HL-60/S4 (cell line): ENCODE data around the gene KCNJ8.
"Not testable (repeated sequence)": the region's sequence is repeated elsewhere in the genome, so short reads cannot be mapped to it uniquely, and the experiment has no call there.

ENCODE experiments used
- in situ Hi-C: fragments of 300-500 bp; cut with MboI; formaldehyde crosslinking; loops from 2 replicates; pipeline ENCODE4 v1.14.3; 2022; ENCODE audit warnings: low sequenced_read_pairs

Gene KCNJ8

DNA sequence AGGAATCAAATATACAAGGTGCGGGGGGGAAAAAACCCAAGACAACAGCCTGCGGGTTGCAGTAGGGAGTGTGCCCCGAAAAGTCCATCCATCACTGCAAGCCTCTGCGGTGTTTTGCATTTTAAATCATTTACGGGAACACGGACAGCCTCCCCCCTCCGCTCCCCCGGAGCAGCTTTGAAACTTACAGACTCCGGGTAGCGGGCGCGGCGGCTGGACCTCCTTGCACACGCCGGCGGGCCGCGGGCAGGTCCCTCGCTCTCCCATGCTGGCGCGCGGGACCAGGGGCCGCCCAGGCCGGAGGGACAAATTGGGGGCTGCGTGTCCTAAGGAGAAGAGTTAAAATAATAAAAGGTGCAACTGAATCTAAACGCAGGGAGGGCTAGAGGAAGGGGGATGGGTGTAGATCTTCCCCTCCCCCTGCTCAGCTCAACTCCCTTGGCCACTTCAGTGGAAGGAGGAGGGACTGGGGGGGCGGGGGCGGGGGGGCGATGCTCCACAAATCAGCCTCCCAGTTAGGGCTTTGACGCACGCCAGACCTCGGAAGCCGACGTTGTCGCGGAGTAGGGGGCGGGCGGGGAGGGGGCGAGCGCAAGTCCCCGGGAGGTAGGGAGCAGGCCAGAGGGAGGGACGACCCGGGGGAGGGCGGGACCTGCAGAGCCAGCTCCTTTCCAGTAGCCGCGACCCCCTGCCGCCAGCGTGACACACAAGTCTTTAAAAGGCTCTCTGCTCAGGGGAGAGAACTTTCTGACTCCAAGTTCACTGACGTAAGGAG lies at the start of gene KCNJ8:
Gene KCNJ8 (minus strand): TSS at position 349 of the 775 bp plus-strand sequence. CDS start 1,090 bp downstream, outside the sequence.
- in situ Hi-C loops, result no loop called here

DNA sequence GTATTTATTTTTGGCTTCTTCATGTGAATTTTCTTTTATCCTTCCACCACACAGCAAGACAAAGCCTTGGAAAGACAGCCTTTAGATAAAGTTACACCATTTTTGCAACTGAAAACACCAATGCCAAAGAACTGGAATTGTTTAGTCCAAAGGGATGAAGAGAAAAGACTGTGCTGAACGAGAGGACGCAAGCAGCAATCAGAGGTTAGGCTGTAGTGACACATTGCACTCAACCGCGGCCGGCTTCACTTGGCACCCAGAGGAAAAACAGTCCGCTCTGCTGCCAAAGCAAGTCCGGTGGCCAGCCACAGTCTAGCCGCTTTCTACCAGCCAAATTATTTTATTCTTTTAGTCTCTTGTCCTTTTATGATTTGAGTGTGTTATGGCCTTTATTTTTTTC lies 49.1 kb upstream of the KCNJ8 start:
- in situ Hi-C loops, result no loop called here

DNA sequence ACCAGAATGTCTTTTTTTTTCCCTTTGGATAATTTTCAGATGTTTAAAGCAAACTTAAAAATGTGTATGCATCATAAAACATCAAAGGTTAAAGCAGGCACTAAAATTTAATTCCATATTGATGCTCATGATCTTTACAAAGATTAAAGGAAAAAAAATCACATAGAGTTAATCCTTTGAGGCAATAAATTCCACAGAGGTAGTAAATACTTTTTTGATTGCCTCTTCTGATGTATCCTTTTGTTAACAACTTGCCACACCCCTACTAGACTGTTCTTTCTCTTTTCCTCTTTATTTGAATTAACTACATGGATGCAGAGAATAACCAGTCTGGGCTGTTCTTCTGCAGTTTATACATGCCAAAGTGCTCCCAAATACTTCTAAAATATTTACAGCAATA lies 45.2 kb upstream of the KCNJ8 start:
- in situ Hi-C loops, result no loop called here

DNA sequence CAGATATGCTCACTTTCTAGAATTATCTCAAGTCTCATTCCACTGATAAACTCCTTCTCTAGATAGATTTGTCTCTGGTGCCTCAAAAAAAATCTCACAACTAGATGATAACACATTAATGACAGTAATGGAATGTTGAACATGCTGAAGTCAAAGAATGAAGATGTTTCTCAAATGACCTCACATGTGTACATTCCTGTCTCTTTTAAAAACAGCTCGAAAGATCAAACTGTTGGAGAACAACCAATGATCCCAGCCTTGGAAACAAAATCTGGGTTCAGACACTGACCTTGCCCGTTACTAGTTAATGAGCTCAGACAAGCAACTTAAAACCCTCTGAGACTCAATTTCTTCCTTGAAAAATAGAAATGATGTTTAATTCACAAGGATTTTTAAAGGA lies 44.7 kb upstream of the KCNJ8 start:
- in situ Hi-C loops, result no loop called here

DNA sequence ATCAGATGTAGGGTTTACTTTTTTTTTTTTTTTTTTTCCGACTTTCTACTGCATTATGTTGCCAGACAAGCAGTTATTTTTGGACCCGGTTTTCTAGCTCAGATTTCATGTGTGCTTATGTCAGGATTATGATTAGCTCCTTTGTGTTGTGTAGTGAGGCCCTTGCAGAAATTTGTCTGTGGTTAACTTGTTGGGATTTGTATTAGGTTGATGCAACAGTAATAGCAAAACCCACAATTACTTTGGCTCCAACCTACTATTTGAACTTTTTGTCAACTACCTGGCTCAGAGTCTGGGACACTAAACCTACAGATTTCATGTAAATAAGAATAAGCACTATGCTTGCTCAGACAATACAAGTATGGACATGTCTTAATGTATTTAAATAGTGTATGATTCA lies 44.1 kb upstream of the KCNJ8 start:
- in situ Hi-C loops, result no loop called here

DNA sequence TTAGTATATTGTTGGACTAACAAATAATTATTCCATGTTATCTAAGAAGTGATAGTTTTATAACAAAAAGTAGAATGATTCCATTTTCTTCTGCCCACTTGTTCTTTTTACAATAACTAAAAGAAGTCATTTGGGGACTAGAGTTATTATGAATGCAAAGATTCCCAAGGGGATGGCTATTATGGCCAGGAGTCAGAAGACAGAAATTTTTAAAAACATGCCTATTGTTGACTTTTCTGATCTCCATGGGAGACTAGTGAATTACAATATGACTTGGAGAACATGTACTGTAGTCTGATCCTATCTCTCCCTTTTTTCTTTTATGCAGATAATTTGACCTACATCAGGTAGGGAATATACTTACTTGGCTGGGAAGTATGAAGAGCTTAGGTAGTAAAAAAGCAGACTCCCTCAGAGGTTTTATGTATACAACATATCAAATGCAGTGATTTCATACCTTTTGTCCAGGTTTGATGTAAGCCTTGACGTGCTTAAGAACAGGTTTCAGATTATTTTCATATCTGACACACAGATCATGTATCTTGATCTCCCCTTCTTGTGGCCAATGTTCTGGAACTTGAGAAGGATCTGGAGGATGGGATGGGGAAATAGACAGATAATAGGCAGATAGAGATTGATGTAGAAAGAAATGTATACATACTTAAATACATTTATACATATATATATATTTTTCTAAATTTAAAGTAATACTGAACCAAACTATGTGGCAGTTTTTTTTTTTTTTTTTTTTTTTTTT lies 41.0 kb upstream of the KCNJ8 start:
- in situ Hi-C loops, result no loop called here

DNA sequence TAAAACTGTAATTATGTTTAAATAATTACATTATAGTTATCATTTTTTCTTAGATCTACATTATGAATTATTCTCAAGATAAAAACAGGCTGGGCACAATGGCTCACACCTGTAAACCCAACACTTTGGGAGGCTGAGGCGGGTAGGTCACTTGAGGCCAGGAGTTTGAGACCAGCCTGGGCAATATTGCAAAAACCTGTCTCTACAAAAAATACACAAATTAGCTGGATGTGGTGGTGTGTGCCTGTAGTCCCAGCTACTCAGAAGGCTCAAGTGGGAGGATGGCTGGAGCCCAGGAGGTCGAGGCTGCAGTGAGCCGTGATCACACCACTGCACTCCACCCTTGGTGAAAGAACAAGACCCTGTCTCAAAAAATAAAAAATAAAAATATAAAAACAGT lies 40.3 kb upstream of the KCNJ8 start:
- in situ Hi-C loops, result no loop called here

DNA sequence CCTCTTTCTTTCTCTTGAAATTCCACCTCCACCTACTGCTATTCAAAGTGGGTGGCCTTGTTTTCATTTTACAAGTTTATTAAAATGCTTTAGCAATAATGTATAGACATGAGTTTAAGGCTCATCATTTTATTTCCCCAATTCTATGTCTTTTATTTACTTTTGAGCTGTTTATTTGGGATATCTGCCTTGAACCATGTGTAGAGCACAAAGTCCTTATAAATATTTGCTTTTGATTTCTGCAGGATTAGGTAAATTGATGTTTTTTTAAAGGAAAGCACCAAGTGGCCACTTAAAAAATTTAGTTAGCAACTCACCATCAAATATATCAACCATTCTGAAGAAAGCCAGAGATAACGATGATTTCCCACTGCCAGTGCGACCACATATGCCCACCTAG lies 39.8 kb upstream of the KCNJ8 start:
- in situ Hi-C loops, result no loop called here

DNA sequence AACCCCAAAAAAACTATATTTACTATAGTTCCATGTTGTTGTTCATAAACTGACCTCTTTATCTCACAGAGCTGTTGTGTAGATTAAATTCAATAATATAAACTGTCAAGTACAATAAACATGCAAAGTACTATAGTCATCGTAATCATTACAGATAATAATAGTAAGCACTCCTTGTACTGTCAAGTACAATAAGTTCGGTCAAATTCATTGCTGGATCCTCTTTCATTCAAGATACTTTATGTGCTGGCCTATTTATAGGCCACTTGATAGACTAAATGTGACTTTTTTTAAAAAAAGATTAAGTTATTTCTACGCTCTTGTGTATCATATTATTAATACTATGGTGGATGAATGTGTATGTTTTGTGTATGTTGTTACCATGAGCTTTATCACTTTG lies 39.2 kb upstream of the KCNJ8 start:
- in situ Hi-C loops, result no loop called here

DNA sequence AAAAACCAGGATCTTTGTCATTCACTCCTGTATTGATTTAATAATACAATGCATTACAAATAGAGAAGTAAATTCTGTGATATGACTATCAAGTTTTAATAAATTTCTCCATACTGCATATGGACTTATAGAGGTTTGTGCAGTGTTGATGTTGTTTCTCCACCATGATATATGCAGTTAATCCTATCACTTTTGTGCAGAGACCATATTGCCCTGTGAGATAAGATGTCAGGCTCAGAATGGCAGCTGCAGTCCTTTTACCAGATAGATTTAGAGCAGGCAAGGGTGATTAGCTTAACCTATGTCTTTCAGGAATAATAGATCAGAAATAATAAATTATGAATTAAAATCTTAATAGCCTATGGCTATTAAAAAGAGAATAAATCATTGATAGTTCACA lies 38.6 kb upstream of the KCNJ8 start:
- in situ Hi-C loops, result no loop called here

DNA sequence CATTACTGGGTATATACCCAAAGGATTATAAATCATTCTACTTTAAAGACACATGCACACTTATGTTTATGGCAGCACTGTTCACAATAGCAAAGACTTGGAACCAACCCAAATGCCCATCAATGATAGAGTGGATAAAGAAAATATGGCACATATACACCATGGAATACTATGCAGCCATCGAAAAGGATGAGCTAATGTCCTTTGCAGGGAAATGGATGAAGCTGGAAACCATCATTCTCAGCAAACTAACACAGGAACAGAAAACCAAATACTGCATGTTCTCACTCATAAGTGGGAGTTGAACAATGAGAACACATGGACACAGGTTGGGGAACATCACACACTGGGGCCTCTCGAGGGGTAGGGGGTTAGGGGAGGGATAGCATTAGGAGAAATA lies 37.8 kb upstream of the KCNJ8 start:
- in situ Hi-C loops, result not testable (repeated sequence)

DNA sequence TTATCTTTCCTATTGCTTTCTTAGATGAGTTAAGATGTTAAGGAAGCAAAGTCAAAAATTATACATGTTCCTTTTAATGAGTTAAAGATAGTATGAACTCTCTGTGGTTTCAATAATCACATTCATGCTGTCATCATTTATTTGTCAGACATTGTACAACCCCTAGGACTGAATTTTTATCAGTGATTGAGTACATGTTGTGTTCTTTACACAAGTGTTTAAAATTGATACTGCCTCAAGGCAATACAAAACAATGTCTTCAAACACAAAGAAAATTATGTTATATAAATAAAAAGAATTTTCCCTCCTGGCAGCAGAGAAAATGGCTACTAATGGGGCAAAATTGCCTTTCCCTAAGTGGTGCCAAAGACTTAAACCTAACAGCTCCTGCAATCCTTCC lies 34.6 kb upstream of the KCNJ8 start:
- in situ Hi-C loops, result no loop called here

DNA sequence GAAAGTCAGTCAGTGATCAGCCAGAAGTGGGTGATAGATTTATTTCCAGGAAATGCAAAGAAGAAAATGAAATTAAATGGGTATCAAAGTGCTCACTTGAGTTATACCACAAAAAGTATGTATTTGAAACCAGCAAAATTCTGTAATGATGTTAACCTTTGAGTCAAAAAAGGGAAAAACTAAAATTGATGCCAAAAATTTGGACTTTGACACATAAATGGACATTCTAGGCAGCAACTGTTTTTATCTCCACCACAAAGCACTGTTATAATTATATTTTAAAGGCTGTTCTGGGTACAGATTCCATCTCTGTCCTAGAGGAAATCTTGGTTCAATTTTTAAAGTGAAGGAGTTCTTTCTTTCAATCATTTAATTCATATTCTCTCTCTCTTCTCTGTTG lies 31.7 kb upstream of the KCNJ8 start:
- in situ Hi-C loops, result no loop called here

DNA sequence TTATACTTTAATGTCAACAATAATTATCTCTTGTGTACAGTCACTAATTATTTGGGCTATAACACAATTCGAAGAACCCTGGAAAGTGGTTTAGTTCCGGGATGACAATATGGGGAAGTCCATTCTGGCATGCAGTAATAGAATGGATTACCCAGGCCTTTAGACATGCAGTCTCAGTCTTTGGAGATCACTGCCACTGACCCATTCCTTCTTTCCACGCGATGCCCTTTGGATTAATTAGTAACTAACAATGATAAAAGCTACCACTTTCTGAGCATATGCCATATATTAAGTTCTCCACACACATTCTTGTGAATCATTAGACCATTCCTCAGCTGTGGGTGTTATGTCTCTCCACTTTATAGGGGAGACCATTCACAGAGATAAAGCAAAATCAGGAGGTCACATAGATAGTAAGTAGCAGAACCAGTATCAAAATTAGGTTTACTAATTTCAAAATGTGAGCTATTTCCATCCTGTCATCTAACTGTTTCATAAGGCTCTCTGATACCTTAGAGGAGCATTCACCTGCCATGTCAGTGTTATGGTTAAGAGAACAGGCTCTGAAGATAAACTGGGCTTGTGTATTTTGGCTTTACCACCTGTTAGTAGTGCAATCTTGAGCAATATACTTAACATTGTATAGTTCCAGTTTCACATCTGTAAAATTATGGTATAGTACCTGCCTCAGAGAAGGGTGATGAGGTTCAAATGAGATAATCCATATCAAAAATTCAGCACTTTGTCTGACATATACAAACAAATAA lies 27.2 kb upstream of the KCNJ8 start:
- in situ Hi-C loops, result no loop called here

DNA sequence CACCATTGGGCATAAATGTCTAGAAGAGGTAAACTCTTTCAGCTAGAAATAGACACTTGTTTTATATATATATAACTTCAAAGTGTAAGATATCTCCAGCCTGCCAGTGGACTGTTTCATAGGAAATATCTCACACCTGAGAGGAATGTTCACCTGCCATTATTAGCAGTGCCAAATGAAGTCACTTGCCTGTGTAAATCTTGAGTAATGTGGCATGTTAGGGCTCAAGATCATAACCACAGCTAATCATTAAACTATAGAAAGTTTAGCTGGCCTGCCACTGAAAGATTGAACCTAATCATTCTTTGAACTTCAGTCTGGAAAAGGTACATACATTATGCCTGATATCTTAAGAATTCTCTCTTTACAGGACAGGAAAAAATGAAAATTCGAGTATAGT lies 25.5 kb upstream of the KCNJ8 start:
- in situ Hi-C loops, result no loop called here

DNA sequence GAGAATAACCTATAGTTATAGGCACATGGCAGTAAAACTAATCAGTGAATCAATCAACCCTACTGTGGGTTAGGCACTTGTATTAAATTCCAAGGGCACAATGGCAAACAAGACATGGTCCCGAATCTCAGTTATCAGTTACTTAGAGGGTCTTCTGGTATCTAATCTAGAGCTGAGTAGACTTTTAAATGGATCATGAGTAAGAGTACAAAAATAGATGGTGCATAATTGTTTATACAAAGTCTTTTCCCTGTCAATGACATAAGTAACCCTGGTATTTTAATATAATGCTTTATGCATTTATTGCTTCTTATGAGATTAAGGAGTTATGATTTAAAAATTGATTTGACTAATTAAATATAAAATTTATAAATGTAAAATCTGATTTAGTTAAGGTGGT lies 23.0 kb upstream of the KCNJ8 start:
- in situ Hi-C loops, result no loop called here

DNA sequence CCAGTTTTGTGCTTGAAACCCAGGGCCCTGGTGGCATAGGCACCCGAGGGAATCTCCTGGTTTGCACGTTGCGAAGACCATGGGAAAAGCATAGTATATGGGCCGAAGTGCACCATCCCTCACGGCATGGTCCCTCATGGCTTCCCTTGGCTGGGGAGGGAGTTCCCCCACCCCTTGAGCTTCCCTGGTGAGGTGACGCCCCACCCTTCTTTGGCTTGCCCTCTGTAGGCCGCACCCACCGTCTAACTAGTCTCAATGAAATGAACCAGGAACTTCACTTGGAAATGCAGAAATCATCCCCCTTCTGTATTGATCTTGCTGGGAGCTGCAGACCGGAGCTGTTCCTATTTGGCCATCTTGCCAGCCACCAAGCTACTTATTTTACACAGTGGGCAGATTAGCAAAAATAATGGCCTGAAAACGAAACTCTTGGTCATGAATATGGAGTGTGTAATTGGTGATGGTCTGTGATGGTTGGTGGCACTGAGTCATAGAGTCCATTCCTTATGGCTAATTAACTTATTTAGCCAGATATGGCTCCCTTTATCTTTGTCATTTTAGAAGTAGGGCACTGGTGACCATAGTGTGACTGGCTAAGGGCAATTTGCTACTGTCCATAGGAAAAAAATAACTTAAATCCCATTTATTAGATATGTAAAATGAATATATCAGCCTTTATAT lies 21.3 kb upstream of the KCNJ8 start:
- in situ Hi-C loops, result no loop called here

DNA sequence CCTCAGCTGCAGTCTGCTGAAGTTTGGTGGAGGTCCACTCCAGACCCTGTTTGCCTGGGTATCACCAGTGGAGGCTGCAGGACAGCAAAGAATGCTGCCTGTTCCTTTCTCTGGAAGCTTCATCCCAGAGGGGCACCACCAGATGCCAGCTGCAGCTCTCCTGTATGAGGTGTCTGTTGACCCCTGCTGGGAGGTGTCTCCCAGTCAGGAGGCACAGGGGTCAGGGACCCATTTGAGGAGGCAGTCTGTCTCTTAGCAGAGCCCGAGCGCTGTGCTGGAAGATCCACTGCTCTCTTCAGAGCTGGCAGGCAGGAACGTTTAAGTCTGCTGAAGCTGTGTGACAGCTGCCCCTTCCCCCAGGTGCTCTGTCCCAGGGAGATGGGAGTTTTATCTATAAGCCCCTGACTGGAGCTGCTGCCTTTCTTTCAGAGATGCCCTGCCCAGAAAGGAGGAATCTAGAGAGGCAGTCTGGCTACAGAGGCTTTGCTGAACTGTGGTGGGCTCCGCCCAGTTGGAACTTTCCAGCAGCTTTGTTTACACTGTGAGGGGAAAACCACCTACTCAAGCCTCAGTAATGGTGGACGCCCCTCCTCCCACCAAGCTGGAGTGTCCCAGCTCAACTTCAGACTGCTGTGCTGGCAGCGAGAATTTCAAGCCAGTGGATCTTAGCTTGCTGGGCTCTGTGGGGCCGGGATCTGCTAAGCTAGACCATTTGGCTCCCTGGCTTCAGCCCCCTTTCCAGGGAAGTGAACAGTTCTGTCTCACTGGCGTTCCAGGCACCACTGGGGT lies 20.5 kb upstream of the KCNJ8 start:
- in situ Hi-C loops, result not testable (repeated sequence)

DNA sequence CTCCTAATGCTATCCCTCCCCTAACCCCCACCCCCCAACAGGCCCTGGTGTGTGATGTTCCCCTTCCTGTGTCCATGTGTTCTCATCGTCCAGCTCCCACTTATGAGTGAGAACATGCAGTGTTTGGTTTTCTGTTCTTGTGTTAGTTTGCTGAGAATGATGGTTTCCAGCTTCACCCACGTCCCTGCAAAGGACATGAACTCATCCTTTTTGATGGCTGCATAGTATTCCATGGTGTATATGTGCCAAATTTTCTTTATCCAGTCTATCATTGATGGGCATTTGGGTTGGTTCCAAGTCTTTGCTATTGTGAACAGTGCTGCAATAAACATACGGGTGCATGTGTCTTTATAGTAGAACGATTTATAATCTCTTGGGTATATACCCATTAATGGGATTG lies 15.2 kb upstream of the KCNJ8 start:
- in situ Hi-C loops, result not testable (repeated sequence)
